ENCODE results near the gene STAT5A. TPM values are rescaled to one million over a fixed set of nuclear protein-coding genes. Genes with fewer than 3 reads are reported as not detected.

The STAT5A gene
- total and polyA plus RNA-seq, 2 experiments from 2014 or later = 2.3 to 18.1 TPM

GRCh38 chr17:42270596-42270995, 17.7 kb upstream of the STAT5A start (continued):
- TF ChIP-seq CTCF (conservative IDR thresholded peaks at IDR 0.05; ENCODE audit: low read depth in 2 of 2) (no peak), JUNB (IDR thresholded peaks at IDR 0.05; ENCODE audit: unreplicated experiment) (no peak), STAT1 (IDR thresholded peaks at IDR 0.05; ENCODE audit: unreplicated experiment) (no peak), POLR2AphosphoS5 (IDR thresholded peaks at IDR 0.05; ENCODE audit: low read depth) (no peak), ETS1 (IDR thresholded peaks at IDR 0.05) (no peak), ZNF114 (CRISPR knock-in tag; IDR thresholded peaks at IDR 0.05) (no peak), CREB1 (CRISPR knock-in tag; IDR thresholded peaks at IDR 0.05; ENCODE audit: low read depth) (no peak), EZH2phosphoT487 (IDR thresholded peaks at IDR 0.05; ENCODE audit: unreplicated experiment) (no peak), EZH2 (IDR thresholded peaks at IDR 0.05; ENCODE audit: low read depth, unreplicated experiment) (no peak)

- no peak overlapping the region for H3K27ac Mint-ChIP-seq
- no peak overlapping the region for H3K4me3 Mint-ChIP-seq
- H2AFZ ChIP-seq = no peak overlapping the region
- no peak overlapping the region for H3K4me3 ChIP-seq
- no peaks in the 10 kb centered on the region for H3K9me3 Mint-ChIP-seq
- peaks cover 3% of the 10 kb centered on the region for H3K27me3 Mint-ChIP-seq (ENCODE audit: insufficient read depth, low read depth, poor library complexity)
- no peaks in the 10 kb centered on the region for H3K27me3 ChIP-seq (ENCODE audit: insufficient read depth)
- H3F3A ChIP-seq (replicated peaks; ENCODE audit: low read depth) = 0 out of 2 replicates have a peak, but pooled peaks cover 4% of the 10 kb centered on the region
- no peaks in the 10 kb centered on the region for H3K9me2 ChIP-seq (ENCODE audit: insufficient read depth)
- TF ChIP-seq POLR2AphosphoS5 (IDR thresholded peaks at IDR 0.05; ENCODE audit: low read depth) (no peak), ZNF462 (CRISPR knock-in tag; IDR thresholded peaks at IDR 0.05) (no peak), ZNF331 (CRISPR knock-in tag; IDR thresholded peaks at IDR 0.05; ENCODE audit: low read depth) (no peak), EZH2 (IDR thresholded peaks at IDR 0.05; ENCODE audit: low read depth, unreplicated experiment) (no peak), ETS1 (IDR thresholded peaks at IDR 0.05) (no peak), EZH2phosphoT487 (IDR thresholded peaks at IDR 0.05; ENCODE audit: unreplicated experiment) (no peak), ZNF114 (CRISPR knock-in tag; IDR thresholded peaks at IDR 0.05) (no peak), CREB1 (CRISPR knock-in tag; IDR thresholded peaks at IDR 0.05; ENCODE audit: low read depth) (no peak)
- H3K27ac ChIP-seq (ENCODE audit: low read depth) = no peak overlapping the region
- peak overlapping the region; percentile 98; the same call in 1 of the 2 replicates for H3K4me2 ChIP-seq
- H3K4me1 ChIP-seq (ENCODE audit: insufficient read depth) = peaks cover 46% of the 10 kb centered on the region
- ATAC-seq = no peak
- DNase-seq (ENCODE audit: low spot score) = no peak
- H3K36me3 ChIP-seq (ENCODE audit: insufficient read depth) = no peaks in the 10 kb centered on the region
- no peaks in the 10 kb centered on the region for H3K36me3 Mint-ChIP-seq (ENCODE audit: low read depth)
- peaks cover 45% of the 10 kb centered on the region for H3K4me1 Mint-ChIP-seq
- peaks cover 5% of the 10 kb centered on the region; the same call in 1 of the 2 replicates for H4K20me1 ChIP-seq (replicated peaks; ENCODE audit: insufficient read depth)
- peaks cover 92% of the 10 kb centered on the region for H3K79me2 ChIP-seq (replicated peaks; ENCODE audit: insufficient read depth)
These were observed 17.1 kb upstream of the STAT5A start for GRCh38 chr17:42271006-42271778.

Data from GM23338 (cell line).